ENCODE results near the gene ZNF398. TPM values are rescaled to one million over a fixed set of nuclear protein-coding genes. Genes with fewer than 3 reads are reported as not detected.
"Not testable (repeated sequence)": the region's sequence is repeated elsewhere in the genome, so short reads cannot be mapped to it uniquely, and the experiment has no call there.

ZNF398 gene
- total RNA-seq, 2 experiments from 2014 or later, result 11.8 to 14.2 TPM

DNA sequence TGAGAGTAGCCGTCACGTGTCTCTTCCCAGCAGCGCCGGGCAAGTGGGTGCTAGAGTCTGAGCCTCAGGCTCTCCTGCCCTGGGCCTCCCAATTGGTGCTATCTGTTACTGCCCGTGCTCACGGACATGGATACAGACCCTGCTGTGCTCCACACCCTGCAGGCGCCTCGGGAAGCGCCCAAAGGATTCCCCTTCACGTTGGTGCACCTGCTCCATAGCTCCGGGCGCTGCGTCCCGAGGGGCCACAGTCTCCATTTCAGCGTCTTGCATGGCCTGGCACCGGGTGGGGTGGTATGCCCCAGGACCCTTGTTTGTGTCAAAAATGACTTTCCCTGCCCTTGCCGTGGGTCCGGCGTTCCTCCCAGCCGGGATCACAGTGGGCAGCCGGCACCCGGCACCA lies 78.4 kb downstream of the ZNF398 start:
- TF ChIP-seq EZH2phosphoT487 (IDR thresholded peaks at IDR 0.05; ENCODE audit: borderline replicate concordance, low read depth, low read length), result no peak
- no peak for TF ChIP-seq CTCF (conservative IDR thresholded peaks at IDR 0.05; ENCODE audit: low read length)
- ChIA-PET CTCF (ENCODE audit: unreplicated experiment) (no interaction called here), POLR2A (interaction anchor here (0.6 kb wide), 1 partner anchor 100 kb away, joined by 7 read pairs; no protein-coding TSS in a partner anchor)
- no peaks in the 10 kb centered on the region for H3K9me3 ChIP-seq (ENCODE audit: low read length)
- BruUV-seq (replicated peaks), result no TSS peak
- no peak for DNase-seq (ENCODE audit: low spot score)
- H3K4me3 ChIP-seq (ENCODE audit: low read depth, low read length, poor library complexity, severe bottlenecking), result no peak overlapping the region
- H3K27ac ChIP-seq (ENCODE audit: low read depth, low read length, poor library complexity, severe bottlenecking), result no peak overlapping the region
- H3K4me1 ChIP-seq (ENCODE audit: insufficient read depth, low read length, poor library complexity, severe bottlenecking), result no peaks in the 10 kb centered on the region
- H3K4me2 ChIP-seq (ENCODE audit: low read length), result no peak overlapping the region
- H3K9me2 ChIP-seq (ENCODE audit: insufficient read depth, low read length), result no peaks in the 10 kb centered on the region
- peaks cover 13% of the 10 kb centered on the region; the same call in 1 of the 2 replicates for H3K36me3 ChIP-seq (ENCODE audit: insufficient read depth, low read length)
- H3K79me2 ChIP-seq (ENCODE audit: insufficient read depth, low read depth, low read length), result no peaks in the 10 kb centered on the region
- H2AFZ ChIP-seq (ENCODE audit: low read length), result no peak overlapping the region
- no peaks in the 10 kb centered on the region for H4K20me1 ChIP-seq (ENCODE audit: insufficient read depth, low read length)
- intact Hi-C loops (cut with micrococcal nuclease; ENCODE audit: unreplicated experiment), result no loop called here

DNA sequence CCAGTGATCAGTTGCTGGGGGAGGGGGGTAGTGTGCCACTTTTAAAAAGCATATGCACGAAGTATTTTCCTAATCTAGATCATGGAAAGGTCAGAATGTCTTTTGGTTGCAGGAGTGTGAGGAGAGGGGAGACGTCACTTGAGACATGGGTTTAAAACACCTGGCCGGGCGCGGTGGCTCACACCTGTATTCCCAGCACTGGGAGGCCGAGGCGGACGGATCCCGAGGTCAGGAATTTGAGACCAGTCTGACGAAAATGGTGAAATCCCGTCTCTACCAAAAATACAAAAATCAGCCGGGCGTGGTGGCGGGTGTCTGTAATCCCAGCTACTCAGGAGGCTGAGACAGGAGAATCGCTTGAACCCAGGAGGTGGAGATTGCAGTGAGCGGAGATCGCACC lies 79.1 kb downstream of the ZNF398 start:
- CTCF ChIA-PET (ENCODE audit: unreplicated experiment), result not testable (repeated sequence)

DNA sequence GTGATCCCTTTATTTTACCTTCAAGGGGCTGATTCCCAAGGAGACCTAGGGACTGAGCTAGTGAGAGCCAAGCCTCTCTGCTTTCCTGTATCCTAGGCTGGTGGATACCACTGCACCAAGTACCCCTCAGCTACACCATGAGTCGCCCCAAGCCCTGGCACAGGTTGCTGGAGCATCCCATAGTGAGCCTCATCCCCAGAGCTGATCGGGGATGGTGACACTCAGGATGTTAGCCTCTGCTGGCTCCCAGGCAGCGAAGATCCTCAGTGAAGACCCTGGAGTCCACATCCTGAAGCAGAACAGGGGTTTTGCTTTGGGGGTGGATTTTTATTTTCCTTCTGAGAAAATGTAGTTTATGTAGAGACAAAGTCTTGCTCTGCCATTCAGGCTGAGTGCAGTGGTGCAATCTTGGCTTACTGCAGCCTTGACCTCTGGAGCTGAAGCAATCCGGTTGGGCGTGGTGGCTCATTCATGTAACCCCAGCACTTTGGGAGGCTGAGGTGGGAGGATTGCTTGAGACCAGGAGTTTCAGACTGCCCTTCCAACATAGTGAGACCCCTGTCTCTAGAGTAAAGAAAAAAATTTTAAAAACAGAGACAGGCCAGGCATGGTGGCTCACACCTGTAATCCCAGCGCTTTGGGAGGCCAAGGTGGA lies 79.7 kb downstream of the ZNF398 start:
- intact Hi-C loops (cut with micrococcal nuclease; ENCODE audit: unreplicated experiment), result no loop called here
- Histone ChIP-seq H3K4me2 (ENCODE audit: low read length) (no peak overlapping the region), H3K4me1 (ENCODE audit: insufficient read depth, low read length, poor library complexity, severe bottlenecking) (no peaks in the 10 kb centered on the region), H3K9me2 (ENCODE audit: insufficient read depth, low read length) (no peaks in the 10 kb centered on the region), H3K4me3 (ENCODE audit: low read depth, low read length, poor library complexity, severe bottlenecking) (no peak overlapping the region), H3K79me2 (ENCODE audit: insufficient read depth, low read depth, low read length) (no peaks in the 10 kb centered on the region), H3K36me3 (ENCODE audit: insufficient read depth, low read length) (peaks cover 6% of the 10 kb centered on the region; the same call in 1 of the 2 replicates), H3K9me3 (ENCODE audit: low read length) (no peaks in the 10 kb centered on the region), H3K27ac (ENCODE audit: low read depth, low read length, poor library complexity, severe bottlenecking) (no peak overlapping the region), H2AFZ (ENCODE audit: low read length) (no peak overlapping the region), H4K20me1 (ENCODE audit: insufficient read depth, low read length) (no peaks in the 10 kb centered on the region)
- CTCF ChIA-PET (ENCODE audit: unreplicated experiment), result no interaction called here
- POLR2A ChIA-PET, result no interaction called here
- TF ChIP-seq CTCF (conservative IDR thresholded peaks at IDR 0.05; ENCODE audit: low read length) (no peak), EZH2phosphoT487 (IDR thresholded peaks at IDR 0.05; ENCODE audit: borderline replicate concordance, low read depth, low read length) (no peak)
- DNase-seq (ENCODE audit: low spot score), result no peak
- BruUV-seq (replicated peaks), result no TSS peak

More for the DNA sequence above, 79.1 kb downstream of the ZNF398 start:
- H3K79me2 ChIP-seq (ENCODE audit: insufficient read depth, low read depth, low read length); H3K27ac ChIP-seq (ENCODE audit: low read depth, low read length, poor library complexity, severe bottlenecking); H3K9me3 ChIP-seq (ENCODE audit: low read length); H3K36me3 ChIP-seq (ENCODE audit: insufficient read depth, low read length); H3K4me2 ChIP-seq (ENCODE audit: low read length); H3K9me2 ChIP-seq (ENCODE audit: insufficient read depth, low read length); H3K4me3 ChIP-seq (ENCODE audit: low read depth, low read length, poor library complexity, severe bottlenecking); DNase-seq (ENCODE audit: low spot score); BruUV-seq (replicated peaks); H3K4me1 ChIP-seq (ENCODE audit: insufficient read depth, low read length, poor library complexity, severe bottlenecking); intact Hi-C loops (cut with micrococcal nuclease; ENCODE audit: unreplicated experiment); H2AFZ ChIP-seq (ENCODE audit: low read length); H4K20me1 ChIP-seq (ENCODE audit: insufficient read depth, low read length): not testable (repeated sequence)
- POLR2A ChIA-PET, result interaction anchor here (0.6 kb wide), 1 partner anchor 99 kb away, joined by 7 read pairs; no protein-coding TSS in a partner anchor

Measured in OCI-LY7 (cell line).